HG03039 (cell line): ENCODE measurements around the gene CYP1A2.
"Not testable (repeated sequence)": the region's sequence is repeated elsewhere in the genome, so short reads cannot be mapped to it uniquely, and the experiment has no call there.

Experiments used
- ATAC-seq: cut with Tn5 transposase; IDR thresholded peaks from one replicate; pipeline ENCODE4 v1.9.1; 2021; ENCODE audit warnings: mild to moderate bottlenecking, moderate library complexity; ENCODE audit not compliant: unreplicated experiment

Gene CYP1A2

GRCh38 chr15:74735305-74735704 is 13.3 kb upstream of the CYP1A2 start:
- no peak for ATAC-seq

GRCh38 chr15:74738239-74738638 is 10.4 kb upstream of the CYP1A2 start:
- ATAC-seq: not testable (repeated sequence)

- no peak for ATAC-seq
Measured at GRCh38 chr15:74742422-74742821, 6.2 kb upstream of the CYP1A2 start.

GRCh38 chr15:74746389-74746788 is 2.3 kb upstream of the CYP1A2 start:
- no peak for ATAC-seq

GRCh38 chr15:74749832-74750231 is 1.2 kb downstream of the CYP1A2 start:
- ATAC-seq: no peak

- ATAC-seq: no peak
Measured at GRCh38 chr15:74750751-74751150, 2.1 kb downstream of the CYP1A2 start.

- no peak for ATAC-seq
Measured at GRCh38 chr15:74752011-74752410, 3.4 kb downstream of the CYP1A2 start.

- ATAC-seq: no peak
Measured at GRCh38 chr15:74752531-74752930, 3.9 kb downstream of the CYP1A2 start.

GRCh38 chr15:74754593-74755215 is 6.1 kb downstream of the CYP1A2 start:
- no peak for ATAC-seq

- ATAC-seq: no peak
Measured at GRCh38 chr15:74758736-74759135, 10.1 kb downstream of the CYP1A2 start.

- ATAC-seq: no peak
Measured at GRCh38 chr15:74762791-74763150, 14.1 kb downstream of the CYP1A2 start.

GRCh38 chr15:74763416-74763815 is 14.8 kb downstream of the CYP1A2 start:
- no peak for ATAC-seq

- ATAC-seq: no peak
Measured at GRCh38 chr15:74767167-74768098, 18.8 kb downstream of the CYP1A2 start.

- ATAC-seq: no peak
Measured at GRCh38 chr15:74768099-74768770, 19.6 kb downstream of the CYP1A2 start.

- ATAC-seq: no peak
Measured at GRCh38 chr15:74768771-74769342, 20.2 kb downstream of the CYP1A2 start.

- no peak for ATAC-seq
Measured at GRCh38 chr15:74769463-74770025, 20.9 kb downstream of the CYP1A2 start.

- ATAC-seq: no peak
Measured at GRCh38 chr15:74770211-74770903, 21.7 kb downstream of the CYP1A2 start.

GRCh38 chr15:74773329-74773728 is 24.7 kb downstream of the CYP1A2 start:
- no peak for ATAC-seq

- ATAC-seq: no peak
Measured at GRCh38 chr15:74773731-74774252, 25.1 kb downstream of the CYP1A2 start.

GRCh38 chr15:74775132-74775562 is 26.5 kb downstream of the CYP1A2 start:
- no peak for ATAC-seq
